IMR-90 (cell line): ENCODE data around the gene STIL. TPM values are rescaled to one million over a fixed set of nuclear protein-coding genes. Genes with fewer than 3 reads are reported as not detected.

Experiments used
- ATAC-seq: fragments of 200-7000 bp; cut with Tn5 transposase; 2 replicates; pipeline ENCODE4 v1.9.1; 2020; ENCODE audit warnings: low read depth, mild to moderate bottlenecking, moderate library complexity
- BruUV-seq: library from RNA; stranded (reverse); fragments of 400-500 nt; replicated peaks from 2 replicates; lab custom pipeline; 2021; lab: Mats Ljungman, UMichigan
- CTCF ChIA-PET: fragments of 300-600 bp; formaldehyde crosslinking; extraction: SDS; loops from one replicate; lab custom pipeline; 2021; ENCODE audit warnings: antibody characterized with exemption; lab: Yijun Ruan, JAX
- POLR2A ChIA-PET: fragments of 300-600 bp; sonication (Branson Sonifier 250); formaldehyde crosslinking; loops from one replicate; lab custom pipeline; 2022; ENCODE audit warnings: antibody characterized with exemption; ENCODE audit not compliant: unreplicated experiment; lab: Charles Lee
- DNase-seq: peaks from one replicate; pipeline ENCODE4 v3.0.0; 2013
- H2AFZ ChIP-seq: replicated peaks from 2 replicates; pipeline ENCODE3; 2013; ENCODE audit warnings: low read length, mild to moderate bottlenecking; ENCODE audit not compliant: poor library complexity
- H2AK5ac ChIP-seq: 2 replicates; pipeline ENCODE4 v1.6.1; 2013; ENCODE audit warnings: low read depth, low read length, inconsistent platforms
- H2AK9ac ChIP-seq: replicated peaks from 2 replicates; pipeline ENCODE3; 2013; ENCODE audit warnings: mild to moderate bottlenecking, low read depth, low read length, moderate library complexity; ENCODE audit not compliant: poor library complexity
- H2BK120ac ChIP-seq: 2 replicates; pipeline ENCODE4 v1.6.1; 2013; ENCODE audit warnings: low read depth, low read length, inconsistent platforms
- H2BK15ac ChIP-seq: 3 replicates; pipeline ENCODE4 v1.6.1; 2013; ENCODE audit warnings: low read depth, low read length, inconsistent platforms
- H2BK20ac ChIP-seq: 2 replicates; pipeline ENCODE4 v1.6.1; 2013; ENCODE audit warnings: low read depth, mild to moderate bottlenecking, inconsistent platforms, low read length, moderate library complexity
- H2BK5ac ChIP-seq: 2 replicates; pipeline ENCODE4 v1.6.1; 2013; ENCODE audit warnings: mild to moderate bottlenecking, low read depth, low read length, inconsistent platforms; ENCODE audit not compliant: poor library complexity, severe bottlenecking
- H3K14ac ChIP-seq: replicated peaks from 2 replicates; pipeline ENCODE4 v1.6.1; 2013; ENCODE audit warnings: low read depth, low read length, inconsistent platforms
- H3K18ac ChIP-seq: 2 replicates; pipeline ENCODE4 v1.6.1; 2013; ENCODE audit warnings: low read depth, low read length, control low read depth
- H3K23ac ChIP-seq: 2 replicates; pipeline ENCODE4 v1.6.1; 2013; ENCODE audit warnings: low read depth, low read length, inconsistent platforms
- H3K27ac ChIP-seq: 2 replicates; pipeline ENCODE4 v1.5.1; 2013; ENCODE audit warnings: mild to moderate bottlenecking, control low read depth, low read length; ENCODE audit not compliant: insufficient read depth
- H3K27me3 ChIP-seq: 2 replicates; pipeline ENCODE4 v1.6.1; 2013; ENCODE audit warnings: low read length; ENCODE audit not compliant: control insufficient read depth, insufficient read depth
- H3K36me3 ChIP-seq: 2 replicates; pipeline ENCODE4 v1.6.1; 2013; ENCODE audit warnings: low read length, mixed read lengths; ENCODE audit not compliant: control insufficient read depth, insufficient read depth
- H3K4ac ChIP-seq: 2 replicates; pipeline ENCODE4 v1.6.1; 2013; ENCODE audit warnings: low read depth, low read length, inconsistent platforms
- H3K4me1 ChIP-seq: 2 replicates; pipeline ENCODE4 v1.6.1; 2013; ENCODE audit warnings: low read length, mixed read lengths; ENCODE audit not compliant: control insufficient read depth, insufficient read depth
- H3K4me2 ChIP-seq: 2 replicates; pipeline ENCODE4 v1.6.1; 2013; ENCODE audit warnings: low read depth, mild to moderate bottlenecking, control low read depth, low read length, moderate library complexity
- H3K4me3 ChIP-seq: 2 replicates; pipeline ENCODE4 v1.5.1; 2013; ENCODE audit warnings: low read depth, mild to moderate bottlenecking, control low read depth, low read length, moderate library complexity; ENCODE audit not compliant: insufficient read depth
- H3K56ac ChIP-seq: 2 replicates; pipeline ENCODE4 v1.6.1; 2013; ENCODE audit warnings: low read length, inconsistent platforms; ENCODE audit not compliant: insufficient read depth; ENCODE audit errors: extremely low read depth
- H3K79me1 ChIP-seq, 2 experiments: 2 replicates each; pipeline ENCODE4 v1.6.1; 2013; ENCODE audit warnings: low read length in 2 of 2, inconsistent platforms in 1 of 2, low read depth in 1 of 2
- H3K9ac ChIP-seq: 2 replicates; pipeline ENCODE4 v1.6.1; 2013; ENCODE audit warnings: low read depth, low read length, control low read depth
- H3K9me1 ChIP-seq: 2 replicates; pipeline ENCODE4 v1.6.1; 2013; ENCODE audit warnings: low read length, inconsistent platforms; ENCODE audit not compliant: insufficient read depth
- H3K9me3 ChIP-seq: 2 replicates; pipeline ENCODE4 v1.6.1; 2013; ENCODE audit warnings: low read length; ENCODE audit not compliant: control insufficient read depth, insufficient read depth
- H4K20me1 ChIP-seq: 2 replicates; pipeline ENCODE4 v1.6.1; 2013; ENCODE audit warnings: low read length, inconsistent platforms; ENCODE audit not compliant: insufficient read depth
- H4K5ac ChIP-seq: 2 replicates; pipeline ENCODE4 v1.6.1; 2013; ENCODE audit warnings: mild to moderate bottlenecking, low read depth, low read length, control low read depth
- H4K8ac ChIP-seq, 2 experiments: 2 replicates each; pipeline ENCODE4 v1.6.1; 2013; ENCODE audit warnings: low read depth in 2 of 2, low read length in 2 of 2, control low read depth in 1 of 2, inconsistent platforms in 1 of 2
- H4K91ac ChIP-seq: 2 replicates; pipeline ENCODE4 v1.6.1; 2013; ENCODE audit warnings: low read depth, low read length, inconsistent platforms; ENCODE audit not compliant: insufficient read depth
- BHLHE40 ChIP-seq: fragments of 150-350 bp; IDR thresholded peaks from 2 replicates; pipeline ENCODE4 v1.6.1; 2016; ENCODE audit warnings: mild to moderate bottlenecking, low read depth, low read length
- CEBPB ChIP-seq: IDR thresholded peaks from 2 replicates; pipeline ENCODE4 v1.6.1; 2012; ENCODE audit warnings: low read depth, low read length, improper control_type of control experiment
- CHD1 ChIP-seq: IDR thresholded peaks from 2 replicates; pipeline ENCODE4 v1.6.1; 2012; ENCODE audit warnings: low read depth, low read length, improper control_type of control experiment
- CTCF ChIP-seq: conservative IDR thresholded peaks from 2 replicates; pipeline ENCODE4 v1.5.1; 2012; ENCODE audit warnings: mild to moderate bottlenecking, low read depth, low read length, improper control_type of control experiment
- FOS ChIP-seq: fragments of 150-350 bp; IDR thresholded peaks from 2 replicates; pipeline ENCODE4 v1.6.1; 2016; ENCODE audit warnings: low read depth, low read length
- MAFK ChIP-seq: IDR thresholded peaks from 2 replicates; pipeline ENCODE4 v1.6.1; 2012; ENCODE audit warnings: low read depth, low read length, improper control_type of control experiment
- MAZ ChIP-seq: IDR thresholded peaks from 2 replicates; pipeline ENCODE4 v1.6.1; 2012; ENCODE audit warnings: low read depth, mild to moderate bottlenecking, low read length, improper control_type of control experiment, moderate library complexity, borderline replicate concordance
- MXI1 ChIP-seq: IDR thresholded peaks from 2 replicates; pipeline ENCODE4 v1.6.1; 2012; ENCODE audit warnings: low read depth, mild to moderate bottlenecking, low read length, moderate library complexity, borderline replicate concordance
- NFE2L2 ChIP-seq: fragments of 150-350 bp; IDR thresholded peaks from 2 replicates; pipeline ENCODE4 v1.6.1; 2016; ENCODE audit warnings: low read depth, mild to moderate bottlenecking, low read length
- POLR2A ChIP-seq: IDR thresholded peaks from 2 replicates; pipeline ENCODE4 v1.6.1; 2012; ENCODE audit warnings: mild to moderate bottlenecking, low read depth, low read length
- RAD21 ChIP-seq: IDR thresholded peaks from 2 replicates; pipeline ENCODE4 v1.6.1; 2012; ENCODE audit warnings: low read length, improper control_type of control experiment
- RCOR1 ChIP-seq: IDR thresholded peaks from 2 replicates; pipeline ENCODE4 v1.6.1; 2012; ENCODE audit warnings: mild to moderate bottlenecking, low read length, improper control_type of control experiment; ENCODE audit not compliant: insufficient replicate concordance
- RFX5 ChIP-seq: IDR thresholded peaks from 2 replicates; pipeline ENCODE4 v1.8.0; 2012; ENCODE audit warnings: low read depth, mild to moderate bottlenecking, low read length, moderate library complexity
- SMC3 ChIP-seq: fragments of 150-350 bp; IDR thresholded peaks from 2 replicates; pipeline ENCODE4 v1.6.1; 2016; ENCODE audit warnings: low read depth, mild to moderate bottlenecking, antibody characterized with exemption, low read length, moderate library complexity
- WGBS, 2 experiments: methylation state at CpG; one replicate each; pipeline versions ENCODE4 v1.1.5 to v1.1.7; 2013; ENCODE audit warnings: missing lambda C conversion rate in 2 of 2; ENCODE audit not compliant: insufficient read length in 1 of 2; ENCODE audit errors: extremely low coverage in 2 of 2; 5-methylcytosine and 5-hydroxymethylcytosine counted together
- dilution Hi-C: fragments of 300-500 bp; cut with HindIII; formaldehyde crosslinking; loops from one replicate; pipeline ENCODE4 v1.14.3; 2018; ENCODE audit warnings: low sequenced_read_pairs; ENCODE audit not compliant: unreplicated experiment
- in situ Hi-C: fragments of 300-500 bp; cut with MboI; formaldehyde crosslinking; loops from 3 replicates; pipeline ENCODE4 v1.14.3; 2019; ENCODE audit warnings: low sequenced_read_pairs, inconsistent platforms, mixed read lengths
- intact Hi-C: fragments of 100-400 bp; cut with micrococcal nuclease; formaldehyde crosslinking; loops from 2 replicates; pipeline ENCODE4 v1.10.0; 2022
- polyA plus RNA-seq, 3 experiments: library from polyadenylated mRNA; depleted of rRNA; stranded (reverse); fragments of >200 nt; gene quantifications; 2 replicates each; pipeline ENCODE4 v1.2.3, GENCODE V29; 2012; ENCODE audit warnings: low replicate concordance in 1 of 3
- total RNA-seq: library from RNA; depleted of rRNA; stranded (reverse); fragments of >200 nt; gene quantifications from 2 replicates; pipeline ENCODE4 v1.2.3, GENCODE V29; 2012
- TF ChIP-seq, protein P1 (sequence below): fragments of 150-350 bp; IDR thresholded peaks from 2 replicates; pipeline ENCODE4 v1.6.1; 2016; ENCODE audit warnings: low read depth, mild to moderate bottlenecking, low read length, moderate library complexity, borderline replicate concordance
- TF ChIP-seq, protein P2 (sequence below): fragments of 150-350 bp; IDR thresholded peaks from 2 replicates; pipeline ENCODE4 v1.6.1; 2017; ENCODE audit warnings: mild to moderate bottlenecking, antibody characterized with exemption, low read length, low read depth

Gene STIL
- total and polyA plus RNA-seq, 2 of the 4 experiments (the other 2 are of a cell fraction) = 6.8 to 17.2 TPM

GRCh38 chr1:47208374-47208850 is 105.5 kb downstream of the STIL start:
- CTCF ChIA-PET = no interaction called here
- no peak for TF ChIP-seq RFX5
- TF ChIP-seq RCOR1 = no peak
- no peak for TF ChIP-seq BHLHE40
- no peak for TF ChIP-seq POLR2A
- no peak for TF ChIP-seq CEBPB
- no peak for TF ChIP-seq NFE2L2
- no peak for TF ChIP-seq CHD1
- TF ChIP-seq, protein P1, sequence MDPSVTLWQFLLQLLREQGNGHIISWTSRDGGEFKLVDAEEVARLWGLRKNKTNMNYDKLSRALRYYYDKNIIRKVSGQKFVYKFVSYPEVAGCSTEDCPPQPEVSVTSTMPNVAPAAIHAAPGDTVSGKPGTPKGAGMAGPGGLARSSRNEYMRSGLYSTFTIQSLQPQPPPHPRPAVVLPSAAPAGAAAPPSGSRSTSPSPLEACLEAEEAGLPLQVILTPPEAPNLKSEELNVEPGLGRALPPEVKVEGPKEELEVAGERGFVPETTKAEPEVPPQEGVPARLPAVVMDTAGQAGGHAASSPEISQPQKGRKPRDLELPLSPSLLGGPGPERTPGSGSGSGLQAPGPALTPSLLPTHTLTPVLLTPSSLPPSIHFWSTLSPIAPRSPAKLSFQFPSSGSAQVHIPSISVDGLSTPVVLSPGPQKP = no peak
- TF ChIP-seq FOS = no peak
- TF ChIP-seq RAD21 = no peak
- no peak for TF ChIP-seq MAZ
- TF ChIP-seq CTCF = no peak
- TF ChIP-seq, protein P2, sequence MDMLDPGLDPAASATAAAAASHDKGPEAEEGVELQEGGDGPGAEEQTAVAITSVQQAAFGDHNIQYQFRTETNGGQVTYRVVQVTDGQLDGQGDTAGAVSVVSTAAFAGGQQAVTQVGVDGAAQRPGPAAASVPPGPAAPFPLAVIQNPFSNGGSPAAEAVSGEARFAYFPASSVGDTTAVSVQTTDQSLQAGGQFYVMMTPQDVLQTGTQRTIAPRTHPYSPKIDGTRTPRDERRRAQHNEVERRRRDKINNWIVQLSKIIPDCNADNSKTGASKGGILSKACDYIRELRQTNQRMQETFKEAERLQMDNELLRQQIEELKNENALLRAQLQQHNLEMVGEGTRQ = no peak
- no peak for TF ChIP-seq MAFK
- no peak for TF ChIP-seq MXI1
- TF ChIP-seq SMC3 = no peak
- Histone ChIP-seq H3K27me3 (peaks cover 17% of the 10 kb centered on the region), H2BK120ac (no peak overlapping the region), H2AFZ (no peak overlapping the region), H4K91ac (no peak overlapping the region), H2AK5ac (no peak overlapping the region), H3K27ac (no peak overlapping the region), H2BK20ac (no peak overlapping the region), H3K56ac (no peak overlapping the region), H3K36me3 (no peaks in the 10 kb centered on the region), H3K14ac (no peak overlapping the region), H2BK15ac (no peak overlapping the region), H3K9me3 (no peaks in the 10 kb centered on the region), H3K18ac (no peak overlapping the region), H3K4me3 (no peak overlapping the region), H3K4ac (no peak overlapping the region), H3K9me1 (no peaks in the 10 kb centered on the region), H4K8ac (no peak overlapping the region), H3K79me1 (no peaks in the 10 kb centered on the region), H3K23ac (no peak overlapping the region), H2AK9ac (no peak overlapping the region), H2BK5ac (no peak overlapping the region), H3K4me1 (no peaks in the 10 kb centered on the region), H4K5ac (no peak overlapping the region), H4K20me1 (no peaks in the 10 kb centered on the region), H3K4me2 (no peak overlapping the region), H3K9ac (no peak overlapping the region)
- in situ Hi-C loops (no loop called here), intact Hi-C loops (no loop called here), dilution Hi-C loops (no loop called here)
- no peak for ATAC-seq
- WGBS, 2 experiments = no CpG with 5 or more reads among the region's 11 CpGs
- no peak for DNase-seq
- POLR2A ChIA-PET = no interaction called here
- BruUV-seq = no TSS peak
